Stimulated activated naive CD8-positive, alpha-beta T cell treated with anti-CD3 and anti-CD28 coated beads, Interleukin-15, amount 100 ng/mL, for 72 hours (primary cell): ENCODE measurements around the gene THAP11.

Experiments
- ATAC-seq: fragments of 150-1000 bp; cut with Tn5 transposase; 2 replicates; pipeline ENCODE4 v1.10.0; 2021; ENCODE audit warnings: mild to moderate bottlenecking, moderate library complexity
- DNase-seq, 2 donors: peaks; one replicate each; pipeline ENCODE4 v3.0.0; 2021 to 2022
- H3K27ac Mint-ChIP-seq, 2 donors: one replicate each; pipeline ENCODE4 v1.8.0; 2022; ENCODE audit warnings: mild to moderate bottlenecking in 2 of 2, mixed read lengths in 2 of 2, moderate library complexity in 2 of 2
- H3K27me3 Mint-ChIP-seq: one replicate; pipeline ENCODE4 v1.8.0; 2022; ENCODE audit warnings: mixed read lengths
- H3K4me1 Mint-ChIP-seq: one replicate; pipeline ENCODE4 v1.8.0; 2022; ENCODE audit warnings: mild to moderate bottlenecking, mixed read lengths
- H3K4me3 Mint-ChIP-seq, 2 donors: one replicate each; pipeline ENCODE4 v1.8.0; 2022; ENCODE audit warnings: mild to moderate bottlenecking in 2 of 2, mixed read lengths in 2 of 2, moderate library complexity in 1 of 2
- H3K9me3 Mint-ChIP-seq, 2 donors: one replicate each; pipeline ENCODE4 v1.8.0; 2022; ENCODE audit warnings: mixed read lengths in 2 of 2

THAP11 gene

DNA sequence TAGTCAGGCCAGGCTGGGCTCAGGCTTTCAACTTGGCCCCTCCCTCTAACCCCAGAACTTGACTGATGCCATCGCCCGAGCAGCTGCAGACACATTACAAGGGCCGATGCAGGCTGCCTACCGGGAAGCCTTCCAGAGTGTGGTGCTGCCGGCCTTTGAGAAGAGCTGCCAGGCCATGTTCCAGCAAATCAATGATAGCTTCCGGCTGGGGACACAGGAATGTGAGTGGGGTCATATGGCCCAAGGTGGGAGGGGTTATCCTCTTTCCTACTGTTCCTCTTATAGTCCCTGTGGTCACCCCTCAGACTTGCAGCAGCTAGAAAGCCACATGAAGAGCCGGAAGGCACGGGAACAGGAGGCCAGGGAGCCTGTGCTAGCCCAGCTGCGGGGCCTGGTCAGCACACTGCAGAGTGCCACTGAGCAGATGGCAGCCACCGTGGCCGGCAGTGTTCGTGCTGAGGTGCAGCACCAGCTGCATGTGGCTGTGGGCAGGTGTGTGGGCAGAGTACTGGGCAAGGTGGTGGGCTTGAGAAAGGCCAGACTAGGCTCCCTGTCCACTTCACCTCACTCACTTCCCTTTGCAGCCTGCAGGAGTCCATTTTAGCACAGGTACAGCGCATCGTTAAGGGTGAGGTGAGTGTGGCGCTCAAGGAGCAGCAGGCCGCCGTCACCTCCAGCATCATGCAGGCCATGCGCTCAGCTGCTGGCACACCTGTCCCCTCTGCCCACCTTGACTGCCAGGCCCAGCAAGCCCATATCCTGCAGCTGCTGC, 40.4 kb downstream of the THAP11 start:
- no peaks in the 10 kb centered on the region for H3K27me3 Mint-ChIP-seq
- ATAC-seq (no peak), DNase-seq (no peak)
- no peaks in the 10 kb centered on the region for H3K4me1 Mint-ChIP-seq
- no peak overlapping the region for H3K4me3 Mint-ChIP-seq
- no peaks in the 10 kb centered on the region for H3K9me3 Mint-ChIP-seq
- no peak overlapping the region for H3K27ac Mint-ChIP-seq

DNA sequence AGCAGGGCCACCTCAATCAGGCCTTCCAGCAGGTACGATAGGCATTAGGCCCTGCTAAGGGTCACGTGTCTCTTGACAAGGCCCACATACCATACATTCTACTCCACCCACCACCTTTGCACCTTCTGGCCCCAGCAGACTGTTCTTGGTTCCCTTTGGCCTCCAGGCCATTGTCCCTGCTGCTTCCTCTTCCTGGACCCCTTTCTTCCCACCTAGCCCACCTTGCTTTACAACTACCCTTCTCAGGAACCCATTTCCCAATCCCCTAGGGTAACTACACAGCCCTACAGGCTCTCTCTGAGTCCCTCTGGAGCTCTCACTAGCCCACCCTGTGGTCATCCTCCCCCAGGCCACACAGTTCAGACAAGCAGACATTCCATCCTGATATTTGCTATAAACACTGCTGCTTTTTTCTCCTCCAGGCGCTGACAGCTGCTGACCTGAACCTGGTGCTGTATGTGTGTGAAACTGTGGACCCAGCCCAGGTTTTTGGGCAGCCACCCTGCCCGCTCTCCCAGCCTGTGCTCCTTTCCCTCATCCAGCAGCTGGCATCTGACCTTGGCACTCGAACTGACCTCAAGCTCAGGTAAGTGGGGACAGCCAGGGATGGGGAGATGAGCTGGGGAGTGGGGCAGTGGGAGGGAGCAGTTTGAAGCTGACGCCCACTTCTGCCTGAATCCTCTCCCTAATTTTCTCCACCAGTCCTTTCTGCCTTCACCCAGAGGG, 41.2 kb downstream of the THAP11 start:
- Mint-ChIP-seq H3K9me3 (no peaks in the 10 kb centered on the region), H3K27me3 (no peaks in the 10 kb centered on the region), H3K4me1 (no peaks in the 10 kb centered on the region), H3K27ac (no peak overlapping the region), H3K4me3 (no peak overlapping the region)
- DNase-seq (no peak), ATAC-seq (peak; percentile 32)

DNA sequence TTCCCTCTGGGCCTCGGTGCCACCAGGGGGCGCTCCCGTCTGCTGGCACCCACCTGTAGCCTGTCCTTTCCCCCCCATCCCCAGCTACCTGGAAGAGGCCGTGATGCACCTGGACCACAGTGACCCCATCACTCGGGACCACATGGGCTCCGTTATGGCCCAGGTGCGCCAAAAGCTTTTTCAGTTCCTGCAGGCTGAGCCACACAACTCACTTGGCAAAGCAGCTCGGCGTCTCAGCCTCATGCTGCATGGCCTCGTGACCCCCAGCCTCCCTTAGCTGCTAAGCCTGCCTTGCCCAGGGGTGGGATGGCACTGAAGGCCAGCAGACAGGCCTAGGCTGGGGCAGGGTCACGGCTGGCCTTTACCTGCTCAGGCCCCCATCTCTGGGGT, 41.7 kb downstream of the THAP11 start:
- Mint-ChIP-seq H3K4me1 (no peaks in the 10 kb centered on the region), H3K9me3 (no peaks in the 10 kb centered on the region), H3K4me3 (no peak overlapping the region), H3K27me3 (no peaks in the 10 kb centered on the region), H3K27ac (no peak overlapping the region)
- DNase-seq (peak; percentile 71 to 73), ATAC-seq (peak; percentile 84)

DNA sequence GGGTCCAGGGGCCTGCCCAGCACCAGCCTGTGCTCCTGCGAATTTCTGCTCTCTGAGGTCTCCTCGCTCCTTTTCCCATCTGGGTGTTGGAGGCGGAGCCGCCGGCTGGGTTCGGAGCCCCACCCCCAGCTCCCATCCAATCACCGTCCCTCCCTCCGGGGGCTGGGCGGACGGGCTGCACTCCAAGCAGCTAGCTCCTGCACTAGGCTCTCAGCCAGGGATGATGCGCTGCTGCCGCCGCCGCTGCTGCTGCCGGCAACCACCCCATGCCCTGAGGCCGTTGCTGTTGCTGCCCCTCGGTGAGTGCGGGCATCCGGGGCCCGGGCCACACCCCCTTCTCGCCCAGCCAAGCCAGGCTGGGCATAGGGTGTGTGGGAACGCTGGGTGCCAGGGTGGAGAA, 42.6 kb downstream of the THAP11 start, which contains the start of gene NRN1L:
Gene NRN1L, plus strand, starts transcription at position 202 of the 400 bp plus-strand sequence. Its CDS starts 19 bp downstream, at position 221.
- Mint-ChIP-seq H3K4me3 (no peak within 1 kb of the TSS), H3K27me3 (no peaks in the 10 kb centered on the region), H3K9me3 (no peaks in the 10 kb centered on the region), H3K27ac (peak within 1 kb of the TSS in 1 of 2 donors; percentile 67), H3K4me1 (no peaks in the 10 kb centered on the region)
- ATAC-seq (no peak), DNase-seq (no peak)

DNA sequence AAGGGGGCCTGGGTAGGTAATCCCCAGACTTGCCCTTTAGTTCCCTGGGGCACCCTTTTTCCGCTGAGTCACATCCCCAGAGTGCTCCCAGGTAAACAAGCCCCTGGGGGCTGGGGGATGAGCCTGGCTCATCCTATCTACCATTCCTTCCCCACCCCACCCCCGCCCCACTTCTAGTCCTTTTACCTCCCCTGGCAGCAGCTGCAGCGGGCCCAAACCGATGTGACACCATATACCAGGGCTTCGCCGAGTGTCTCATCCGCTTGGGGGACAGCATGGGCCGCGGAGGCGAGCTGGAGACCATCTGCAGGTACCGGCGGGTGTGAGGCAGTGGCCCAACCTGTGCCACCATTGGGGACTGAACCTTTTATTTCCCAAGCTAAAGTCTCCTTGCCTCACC, 43.4 kb downstream of the THAP11 start:
- DNase-seq (no peak), ATAC-seq (no peak)
- H3K4me3 Mint-ChIP-seq = no peak overlapping the region
- H3K27me3 Mint-ChIP-seq = no peaks in the 10 kb centered on the region
- no peaks in the 10 kb centered on the region for H3K9me3 Mint-ChIP-seq
- H3K4me1 Mint-ChIP-seq = no peaks in the 10 kb centered on the region
- no peak overlapping the region for H3K27ac Mint-ChIP-seq

DNA sequence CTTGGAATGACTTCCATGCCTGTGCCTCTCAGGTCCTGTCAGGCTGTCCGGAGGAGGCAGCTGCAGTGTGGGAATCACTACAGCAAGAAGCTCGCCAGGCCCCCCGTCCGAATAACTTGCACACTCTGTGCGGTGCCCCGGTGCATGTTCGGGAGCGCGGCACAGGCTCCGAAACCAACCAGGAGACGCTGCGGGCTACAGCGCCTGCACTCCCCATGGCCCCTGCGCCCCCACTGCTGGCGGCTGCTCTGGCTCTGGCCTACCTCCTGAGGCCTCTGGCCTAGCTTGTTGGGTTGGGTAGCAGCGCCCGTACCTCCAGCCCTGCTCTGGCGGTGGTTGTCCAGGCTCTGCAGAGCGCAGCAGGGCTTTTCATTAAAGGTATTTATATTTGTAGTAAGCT, 43.9 kb downstream of the THAP11 start:
- Mint-ChIP-seq H3K27ac (no peak overlapping the region), H3K27me3 (no peaks in the 10 kb centered on the region), H3K4me3 (no peak overlapping the region), H3K4me1 (no peaks in the 10 kb centered on the region), H3K9me3 (no peaks in the 10 kb centered on the region)
- DNase-seq = no peak
- ATAC-seq = no peak

DNA sequence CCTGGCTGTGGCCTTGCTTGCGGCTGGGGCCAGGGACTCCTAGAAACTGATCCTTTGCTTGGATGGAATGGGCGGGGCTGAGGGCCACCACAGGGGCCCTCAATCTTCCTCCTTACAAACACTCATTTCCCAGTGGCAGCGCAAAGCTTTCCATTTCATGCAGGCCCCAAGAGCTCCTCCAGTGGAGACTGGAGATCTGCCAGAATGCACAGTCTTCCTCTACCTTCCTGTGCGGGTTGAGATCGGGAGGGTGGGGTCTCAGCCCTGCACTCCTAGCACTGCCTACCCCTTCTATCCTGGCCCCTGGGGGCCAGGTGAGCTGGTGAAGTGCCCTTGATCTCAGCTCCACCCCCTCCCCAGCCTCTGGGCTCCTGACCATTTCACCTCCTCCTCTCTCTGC, 44.3 kb downstream of the THAP11 start:
- Mint-ChIP-seq H3K4me3 (no peak overlapping the region), H3K9me3 (no peaks in the 10 kb centered on the region), H3K27ac (peak overlapping the region in 1 of 2 donors; percentile 20), H3K4me1 (no peaks in the 10 kb centered on the region), H3K27me3 (no peaks in the 10 kb centered on the region)
- DNase-seq (no peak), ATAC-seq (no peak)

DNA sequence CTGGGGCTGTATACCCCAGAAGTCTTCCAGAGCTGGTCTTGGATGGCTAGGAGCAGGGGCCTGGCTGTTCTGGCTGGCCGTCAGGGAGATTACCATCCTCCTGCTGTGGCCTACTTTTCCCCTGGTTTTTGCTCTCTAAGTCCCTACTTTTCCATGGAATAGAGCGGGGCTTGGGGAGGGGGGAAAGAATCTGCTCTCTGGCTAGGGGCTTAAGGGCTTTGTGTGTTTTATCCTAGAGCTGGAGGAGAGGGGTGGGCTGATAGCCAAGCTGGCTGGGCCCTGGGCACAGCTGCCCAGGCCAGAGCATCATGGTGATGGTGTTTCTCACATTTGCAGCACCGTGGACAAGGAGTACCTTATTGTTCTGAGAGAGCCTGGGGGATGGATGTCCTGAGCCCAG, 46.2 kb downstream of the THAP11 start:
- H3K27me3 Mint-ChIP-seq = no peaks in the 10 kb centered on the region
- DNase-seq (no peak), ATAC-seq (no peak)
- no peak overlapping the region for H3K4me3 Mint-ChIP-seq
- peaks cover 8% of the 10 kb centered on the region for H3K4me1 Mint-ChIP-seq
- no peaks in the 10 kb centered on the region for H3K9me3 Mint-ChIP-seq
- H3K27ac Mint-ChIP-seq = no peak overlapping the region

DNA sequence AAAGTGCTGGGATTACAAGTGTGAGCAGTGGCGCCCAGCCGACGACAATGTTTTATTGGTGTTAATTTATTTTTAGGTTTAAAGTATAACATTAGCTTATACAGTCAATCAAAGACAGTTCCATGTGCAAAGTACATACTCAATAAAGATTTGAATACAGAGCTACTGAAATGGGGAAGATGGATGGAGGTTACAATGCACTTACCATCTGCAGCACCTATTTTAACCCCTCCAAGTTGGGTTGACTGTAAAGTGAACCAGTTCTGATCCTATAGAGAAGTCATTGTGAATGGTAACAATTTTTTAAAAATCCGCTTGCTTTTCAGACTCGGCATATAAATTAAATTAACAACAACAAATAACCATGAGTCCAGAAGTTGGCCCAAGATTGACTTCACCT, 50.3 kb downstream of the THAP11 start:
- DNase-seq = no peak
- no peak for ATAC-seq
- Mint-ChIP-seq H3K9me3 (no peaks in the 10 kb centered on the region), H3K27ac (no peak overlapping the region), H3K27me3 (no peaks in the 10 kb centered on the region), H3K4me3 (peak overlapping the region; percentile 86 to 99), H3K4me1 (peaks cover 27% of the 10 kb centered on the region)

DNA sequence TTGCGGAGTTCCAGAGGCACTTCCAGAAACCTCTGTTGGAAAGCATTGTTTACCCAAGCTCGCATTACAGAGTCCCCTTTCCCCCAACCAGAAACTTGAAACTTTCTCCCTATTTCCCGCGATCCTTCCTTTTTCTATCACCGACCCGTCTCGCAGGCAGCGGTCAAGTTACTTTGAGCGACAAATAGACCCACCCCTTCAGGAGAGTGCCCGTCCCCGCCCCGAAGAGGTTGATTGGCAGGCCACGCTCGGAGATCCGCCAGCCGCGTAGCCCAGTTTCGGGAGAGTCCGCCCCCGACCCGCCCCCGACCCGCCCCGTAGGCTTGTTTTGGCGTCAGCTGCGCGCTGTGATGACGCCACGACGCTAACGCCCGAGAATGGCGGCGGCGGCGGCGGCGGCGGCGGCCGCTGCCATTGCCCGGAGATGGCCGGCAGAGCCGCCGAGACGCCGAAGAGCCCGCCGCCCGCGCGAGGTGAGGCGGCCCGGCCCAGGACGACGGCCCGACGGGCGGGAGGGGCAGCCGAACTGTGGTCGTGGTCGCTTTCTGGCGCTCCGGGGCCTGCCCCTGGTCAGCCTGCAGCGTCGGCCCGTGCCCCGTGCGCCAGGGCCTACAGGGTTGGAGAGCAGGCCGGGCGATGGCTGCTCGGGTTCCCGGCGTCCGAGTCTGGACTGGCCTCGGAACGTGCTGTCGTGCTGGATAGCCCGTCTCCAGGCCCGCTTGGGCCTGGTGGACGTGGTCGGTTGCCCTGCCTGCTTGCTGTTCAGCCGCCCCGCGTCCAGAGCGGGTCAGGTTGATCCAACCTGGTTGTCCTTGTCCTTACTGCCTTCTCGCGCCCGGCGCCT, 51.0 kb downstream of the THAP11 start, which contains the start of gene PSKH1:
Gene PSKH1, plus strand, starts transcription at position 356 of the 844 bp plus-strand sequence. CDS start 15,496 bp downstream, outside the sequence.
- Mint-ChIP-seq H3K4me3 (peak within 1 kb of the TSS; percentile 86 to 99), H3K27me3 (no peaks in the 10 kb centered on the region), H3K27ac (peak within 1 kb of the TSS; percentile 98 to 99), H3K9me3 (no peaks in the 10 kb centered on the region), H3K4me1 (peaks cover 29% of the 10 kb centered on the region)
- DNase-seq (peak; percentile 87 to 92), ATAC-seq (peak; percentile 99)
